Forelimb muscle (tissue), 1 donor: Measurements from ENCODE around the gene ING5. TPM values are rescaled to one million over a fixed set of nuclear protein-coding genes. Genes with fewer than 3 reads are reported as not detected.
"Not testable (repeated sequence)": the region's sequence is repeated elsewhere in the genome, so short reads cannot be mapped to it uniquely, and the experiment has no call there.

Experiments
- DNase-seq: peaks from one replicate; pipeline ENCODE4 v3.0.0-alpha.2; 2013; ENCODE audit warnings: low read depth
- polyA plus RNA-seq: library from polyadenylated mRNA; unstranded; fragments of 120-200 nt; gene quantifications from one replicate; pipeline ENCODE4 v1.2.1, GENCODE V29; 2013; ENCODE audit not compliant: insufficient read length

The ING5 gene
- polyA plus RNA-seq, 1 donor, result 25.0 TPM

DNA sequence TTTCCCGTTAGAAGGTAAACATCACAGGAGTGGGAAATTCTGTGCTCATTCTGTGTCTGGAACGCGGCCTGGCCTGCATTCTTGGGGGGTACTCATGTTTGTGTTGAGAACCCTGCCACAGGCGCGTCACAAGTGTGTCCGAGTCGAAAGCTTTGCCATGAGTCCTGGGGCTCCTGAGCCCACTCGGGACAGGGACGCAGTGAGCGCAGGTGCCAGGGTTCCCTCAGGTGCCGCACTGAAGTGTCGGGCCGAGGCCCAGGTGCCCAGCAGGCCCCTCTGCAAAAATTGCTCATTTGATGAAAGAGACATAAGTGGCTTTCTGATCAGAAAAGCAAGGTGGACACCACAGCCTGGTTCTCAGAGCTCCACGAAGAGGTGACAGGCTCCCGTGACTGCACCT lies 37.3 kb downstream of the ING5 start:
- DNase-seq, result no peak

DNA sequence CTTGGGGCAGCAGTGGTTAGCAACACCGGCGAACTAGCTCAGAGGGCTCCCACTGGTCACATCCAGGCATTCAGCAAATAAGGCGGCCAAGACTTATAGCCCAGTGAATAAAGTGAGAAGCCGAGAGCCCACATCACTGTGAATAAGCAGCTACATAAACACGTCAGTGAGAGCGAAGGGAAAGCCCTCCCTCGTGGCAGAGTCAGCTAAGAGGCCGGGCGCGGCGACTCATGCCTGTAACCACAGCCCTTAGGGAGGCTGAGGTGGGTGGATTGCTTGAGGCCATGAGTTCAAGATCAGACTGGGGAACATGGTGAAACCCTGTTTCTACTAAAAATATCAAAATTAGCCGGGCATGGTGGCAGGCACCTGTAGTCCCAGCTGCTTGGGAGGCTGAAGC lies 37.8 kb downstream of the ING5 start:
- DNase-seq, result no peak

DNA sequence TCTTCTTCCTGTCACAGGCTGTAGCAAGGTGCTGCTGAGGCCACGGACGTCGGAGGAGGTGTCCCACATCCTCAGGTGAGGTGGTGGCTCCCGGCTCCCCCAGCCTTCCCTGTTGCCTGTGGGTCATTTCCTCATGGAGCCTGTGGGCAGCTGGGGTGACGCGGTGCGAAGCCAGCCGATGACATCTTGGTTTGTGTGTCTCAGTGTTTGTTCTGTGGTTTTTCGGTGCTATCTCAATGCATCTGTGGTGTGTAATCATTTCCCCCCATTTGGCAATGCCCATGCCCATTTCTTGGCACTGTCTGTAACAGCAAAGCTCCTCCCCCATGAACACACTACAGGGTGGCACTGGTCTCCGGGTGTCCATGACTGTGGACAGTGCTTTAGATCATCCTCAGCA lies 39.2 kb downstream of the ING5 start:
- DNase-seq, result no peak

DNA sequence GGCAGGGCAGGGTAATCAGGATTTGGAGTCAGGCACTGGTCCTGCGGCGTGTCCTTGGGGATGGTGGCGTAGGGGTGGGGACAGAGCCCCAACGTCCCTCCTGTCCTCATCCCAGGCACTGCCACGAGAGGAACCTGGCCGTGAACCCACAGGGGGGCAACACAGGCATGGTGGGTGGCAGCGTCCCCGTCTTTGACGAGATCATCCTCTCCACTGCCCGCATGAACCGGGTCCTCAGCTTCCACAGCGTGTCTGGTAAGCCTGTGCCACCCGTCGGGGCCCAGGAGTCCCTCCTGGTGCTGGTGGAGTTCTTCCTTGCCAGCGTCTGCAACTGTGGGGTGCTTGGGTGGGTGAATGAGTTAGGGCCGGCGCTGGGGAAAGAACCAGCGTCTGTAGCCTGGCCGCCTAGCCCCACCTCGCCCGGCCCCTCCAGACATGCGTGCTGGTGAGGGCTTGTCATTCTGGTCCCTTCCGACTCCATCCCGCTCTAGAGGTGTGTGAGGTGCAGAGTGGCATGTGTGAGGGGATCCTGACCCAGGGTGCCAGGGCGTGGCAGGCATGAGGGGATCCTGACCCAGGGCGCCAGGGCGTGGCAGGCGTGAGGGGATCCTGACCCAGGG lies 40.6 kb downstream of the ING5 start:
- DNase-seq, result no peak

DNA sequence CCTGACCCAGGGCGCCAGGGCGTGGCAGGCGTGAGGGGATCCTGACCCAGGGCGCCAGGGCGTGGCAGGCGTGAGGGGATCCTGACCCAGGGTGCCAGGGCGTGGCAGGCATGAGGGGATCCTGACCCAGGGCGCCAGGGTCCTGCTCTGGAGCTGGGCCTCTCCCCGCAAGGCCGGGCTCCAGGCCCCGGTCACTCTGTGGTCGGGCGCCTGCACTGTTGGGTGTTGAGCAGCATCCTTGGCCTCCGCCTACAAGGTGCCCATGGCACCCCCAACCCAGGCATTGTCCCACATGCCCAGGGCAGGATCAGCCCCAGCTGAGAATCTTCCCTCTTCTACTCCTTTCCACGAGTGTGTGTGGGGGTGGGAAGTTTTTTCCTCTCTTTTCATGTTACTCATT lies 41.2 kb downstream of the ING5 start:
- DNase-seq, result not testable (repeated sequence)

DNA sequence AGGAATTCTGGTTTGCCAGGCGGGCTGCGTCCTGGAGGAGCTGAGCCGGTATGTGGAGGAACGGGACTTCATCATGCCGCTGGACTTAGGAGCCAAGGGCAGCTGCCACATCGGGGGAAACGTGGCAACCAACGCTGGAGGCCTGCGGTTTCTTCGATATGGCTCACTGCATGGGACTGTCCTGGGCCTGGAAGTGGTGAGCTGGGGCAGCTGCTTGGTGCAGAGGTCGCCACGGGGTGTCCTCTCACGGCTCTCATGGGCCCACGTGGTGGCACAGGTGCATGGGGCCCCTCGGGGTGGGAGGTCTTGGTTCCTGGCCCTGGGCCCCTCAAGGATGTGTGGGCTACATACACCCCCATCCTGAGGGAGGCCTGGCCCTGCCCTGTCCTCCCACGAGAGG lies 41.8 kb downstream of the ING5 start:
- DNase-seq, result no peak

DNA sequence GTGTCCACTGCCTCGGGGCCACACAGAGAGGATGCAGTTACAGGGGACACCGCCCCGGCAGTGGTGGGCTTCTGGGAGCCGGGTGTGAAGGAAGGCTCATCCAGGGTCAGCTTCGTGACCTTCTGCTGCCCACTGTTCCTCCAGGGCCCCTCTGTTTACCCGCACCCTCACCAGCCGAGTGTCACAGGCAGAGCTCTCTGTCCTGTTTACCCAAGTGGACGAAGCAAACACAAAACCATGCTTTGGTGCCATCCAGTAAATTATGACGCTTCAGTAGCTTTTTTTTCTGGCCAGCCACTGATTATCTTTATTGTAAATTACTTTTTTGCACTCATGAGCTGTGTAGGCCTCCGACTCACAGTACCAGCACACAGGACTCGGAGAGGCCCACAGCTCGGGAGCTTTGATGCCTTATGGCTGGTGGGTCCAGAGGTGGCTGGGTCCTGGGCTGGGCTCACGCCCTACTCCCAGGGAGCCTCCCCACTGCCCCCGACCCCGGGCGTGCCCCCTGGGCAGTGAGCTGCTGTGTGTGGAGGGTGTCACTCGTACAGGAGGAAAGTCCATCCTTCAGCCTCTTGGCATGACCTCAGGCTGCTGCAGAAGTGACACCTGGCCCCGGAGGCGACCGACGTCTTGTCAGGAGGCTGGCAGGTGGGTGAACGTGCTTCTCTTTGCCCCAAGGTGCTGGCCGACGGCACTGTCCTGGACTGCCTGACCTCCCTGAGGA lies 42.4 kb downstream of the ING5 start:
- no peak for DNase-seq

DNA sequence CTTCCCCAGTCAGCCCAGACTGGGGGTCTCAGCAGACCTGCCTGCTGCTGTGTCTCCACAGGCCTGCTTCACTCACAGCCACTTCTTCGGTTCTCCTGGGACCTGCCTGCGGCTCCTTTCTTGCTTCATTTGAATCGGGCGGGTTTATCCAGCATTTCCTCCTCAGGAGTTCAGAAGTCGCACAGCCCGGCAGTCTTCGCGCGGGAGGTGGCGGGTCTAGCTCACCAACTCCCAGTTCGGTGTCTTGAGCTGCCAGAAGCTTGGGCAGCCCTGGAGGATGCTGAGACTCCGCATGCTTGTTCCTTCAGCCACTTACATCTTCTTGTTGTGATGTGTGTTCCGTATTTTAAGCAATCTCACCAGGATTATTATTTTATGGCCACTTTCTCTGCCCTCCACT lies 43.4 kb downstream of the ING5 start:
- no peak for DNase-seq

DNA sequence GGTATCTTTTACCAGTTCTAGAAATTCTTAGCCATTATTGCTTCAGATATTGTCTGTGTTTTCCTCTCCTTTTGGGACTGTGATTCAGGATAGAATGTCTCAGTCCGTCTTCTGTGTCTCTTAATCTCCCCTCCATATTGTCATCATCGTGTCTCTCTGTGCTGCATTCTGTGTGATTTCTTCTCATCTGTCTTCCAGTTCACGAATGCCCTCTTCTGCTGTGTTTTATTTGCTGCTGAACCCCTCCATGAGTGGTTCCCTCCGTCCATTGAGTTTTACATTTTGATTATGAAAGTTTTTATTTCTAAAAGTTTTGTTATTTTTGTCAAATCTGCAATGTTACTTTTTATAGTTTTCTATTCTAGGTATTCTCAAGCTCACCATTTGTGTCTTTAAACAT lies 44.2 kb downstream of the ING5 start:
- no peak for DNase-seq

DNA sequence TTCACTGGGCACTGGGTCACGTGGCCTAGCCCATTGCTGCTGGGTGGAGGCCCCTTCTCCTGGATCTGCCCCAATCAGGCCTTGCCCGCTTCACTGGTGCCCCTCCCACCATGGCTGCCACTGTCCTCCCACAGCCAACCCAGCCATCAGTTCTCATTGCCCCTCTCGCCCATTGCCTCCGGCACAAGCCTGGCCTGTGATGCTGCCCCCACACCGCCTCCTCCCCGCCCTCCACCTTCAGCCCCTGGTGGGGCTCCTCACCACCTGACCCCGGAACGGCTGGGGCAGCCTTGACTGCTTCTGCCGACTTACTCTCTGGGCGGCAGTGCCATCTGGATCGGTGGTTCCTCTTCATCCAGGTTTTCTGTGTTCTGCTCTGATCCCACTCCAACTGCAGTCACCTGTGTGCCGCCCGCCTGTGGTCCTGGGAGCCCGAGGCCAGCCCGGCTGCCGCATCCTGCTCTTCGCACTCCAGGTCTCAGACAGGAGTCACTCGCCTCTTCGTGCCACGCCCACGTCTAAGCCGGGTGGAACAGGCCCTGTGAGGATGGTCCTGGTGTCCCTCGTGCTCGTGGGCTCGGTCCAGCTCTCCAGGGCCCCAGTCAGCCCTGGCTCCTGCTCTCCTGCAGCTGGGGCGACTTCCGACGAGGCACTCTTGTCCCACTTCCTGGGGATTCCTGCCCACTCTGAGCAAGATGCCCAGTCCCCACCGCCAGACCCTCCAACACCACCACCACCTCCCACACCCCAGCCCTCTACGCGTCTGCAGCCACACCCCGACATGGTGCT lies 46.8 kb downstream of the ING5 start:
- no peak for DNase-seq

DNA sequence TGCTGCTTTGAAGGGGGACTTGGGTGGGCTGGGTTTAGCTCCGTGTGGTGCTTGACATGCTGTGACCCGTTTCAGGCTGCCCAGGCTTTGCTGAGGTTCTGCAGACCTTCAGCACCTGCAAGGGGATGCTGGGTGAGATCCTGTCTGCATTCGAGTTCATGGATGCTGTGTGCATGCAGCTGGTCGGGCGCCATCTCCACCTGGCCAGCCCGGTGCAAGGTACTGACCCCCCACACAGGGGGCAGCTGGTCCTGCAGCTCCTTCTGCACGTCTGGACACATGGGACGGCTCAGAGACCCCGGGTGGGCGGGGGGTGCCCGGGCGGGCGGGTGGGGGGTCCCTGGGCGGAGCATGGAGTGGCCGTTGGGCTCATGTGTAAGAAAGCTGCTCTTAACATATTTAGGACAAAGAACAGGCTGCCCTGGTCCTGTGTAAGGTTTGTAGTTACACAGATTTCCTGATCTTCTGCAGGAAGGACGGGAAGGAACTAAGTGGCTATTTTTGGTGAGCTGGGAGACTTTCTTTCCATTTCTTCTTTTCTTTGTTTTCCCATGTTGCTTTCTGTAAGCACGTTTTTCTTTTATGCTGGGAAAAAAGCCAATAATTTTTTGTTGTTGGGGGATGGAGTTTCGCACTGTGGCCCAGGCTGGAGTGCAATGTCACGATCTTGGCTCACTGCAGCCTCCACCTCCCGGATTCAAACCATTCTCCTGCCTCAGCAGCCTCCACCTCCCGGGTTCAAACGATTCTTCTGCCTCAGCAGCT lies 48.4 kb downstream of the ING5 start:
- no peak for DNase-seq

DNA sequence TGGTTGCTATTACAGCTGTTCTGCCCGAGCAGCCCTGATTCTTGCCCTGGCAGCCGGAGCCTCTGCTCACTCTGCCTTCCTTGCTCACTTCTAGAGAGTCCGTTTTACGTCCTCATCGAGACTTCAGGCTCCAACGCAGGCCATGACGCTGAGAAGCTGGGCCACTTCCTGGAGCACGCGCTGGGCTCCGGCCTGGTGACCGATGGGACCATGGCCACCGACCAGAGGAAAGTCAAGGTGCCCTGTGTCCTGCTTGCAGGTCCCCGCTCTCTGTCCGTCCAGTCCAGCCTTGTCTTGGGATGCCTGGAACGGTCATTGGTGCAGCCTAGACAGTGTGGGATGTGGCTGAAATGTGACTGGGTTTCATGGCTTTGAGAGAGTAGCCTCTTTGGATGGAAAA lies 49.3 kb downstream of the ING5 start:
- no peak for DNase-seq

DNA sequence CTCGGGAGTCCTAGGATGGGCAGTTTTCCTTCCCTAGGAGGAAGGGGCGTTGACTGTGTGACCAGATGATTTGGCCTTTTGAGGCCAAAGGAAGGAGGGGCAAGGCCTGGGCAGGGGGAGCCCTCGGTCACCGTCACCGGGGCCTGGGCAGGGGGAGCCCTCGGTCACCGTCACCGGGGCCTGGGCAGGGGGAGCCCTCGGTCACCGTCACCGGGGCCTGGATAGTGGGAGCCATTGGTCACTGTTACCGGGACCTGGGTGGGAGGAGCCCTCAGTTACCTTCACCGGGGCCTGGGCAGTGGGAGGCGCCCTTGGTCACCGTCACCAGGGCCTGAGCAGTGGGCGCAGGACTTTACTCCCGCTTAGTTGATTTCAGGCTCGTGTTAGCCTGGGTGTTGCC lies 49.9 kb downstream of the ING5 start:
- no peak for DNase-seq

DNA sequence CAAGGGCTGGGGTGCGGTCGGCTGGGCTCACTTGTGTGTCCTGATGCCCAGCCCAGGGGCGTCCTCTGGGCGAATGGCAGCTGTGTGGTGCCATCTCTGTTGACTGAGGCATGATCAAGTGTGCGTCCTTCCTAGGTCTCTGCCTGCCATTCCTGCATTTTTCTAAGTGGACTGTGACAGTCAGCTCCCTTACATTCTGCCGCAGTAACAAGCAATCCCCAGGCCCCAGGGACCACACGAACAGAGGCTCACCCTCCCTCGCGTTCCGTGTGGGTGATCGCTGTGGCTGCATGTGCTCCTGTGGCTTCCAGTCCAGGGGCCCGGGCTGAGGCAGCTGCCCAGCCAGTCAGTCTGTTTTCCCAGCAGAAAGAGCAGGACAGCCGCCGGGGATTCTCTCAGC lies 50.4 kb downstream of the ING5 start:
- no peak for DNase-seq

DNA sequence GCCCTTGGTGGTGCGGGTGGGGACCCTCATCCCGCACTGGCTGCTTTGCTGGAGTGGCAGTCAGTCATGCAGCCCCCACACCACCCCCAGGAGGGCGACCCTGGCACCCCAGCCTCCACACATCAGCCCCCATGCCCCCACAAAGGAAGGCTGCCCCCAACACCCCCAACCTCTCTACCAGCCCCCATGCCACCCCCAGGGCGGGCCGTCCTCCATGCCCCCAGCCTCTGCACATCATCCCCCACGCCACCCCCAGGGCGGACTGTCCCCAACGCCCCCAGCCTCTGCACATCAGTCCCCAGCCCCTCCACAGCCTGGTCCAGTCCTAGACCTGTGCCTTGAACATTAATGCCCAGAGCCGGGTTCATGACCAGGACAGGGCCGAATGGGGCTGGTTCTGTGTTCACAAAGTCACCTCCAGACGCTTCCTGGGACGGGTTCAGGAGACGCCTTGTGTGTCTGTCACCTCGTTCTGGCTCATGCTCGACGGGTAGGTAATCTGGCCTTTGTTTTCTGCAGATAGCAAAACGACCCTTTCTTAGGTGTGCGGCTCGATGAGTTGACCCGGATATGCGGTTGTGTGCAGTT lies 50.9 kb downstream of the ING5 start:
- no peak for DNase-seq

DNA sequence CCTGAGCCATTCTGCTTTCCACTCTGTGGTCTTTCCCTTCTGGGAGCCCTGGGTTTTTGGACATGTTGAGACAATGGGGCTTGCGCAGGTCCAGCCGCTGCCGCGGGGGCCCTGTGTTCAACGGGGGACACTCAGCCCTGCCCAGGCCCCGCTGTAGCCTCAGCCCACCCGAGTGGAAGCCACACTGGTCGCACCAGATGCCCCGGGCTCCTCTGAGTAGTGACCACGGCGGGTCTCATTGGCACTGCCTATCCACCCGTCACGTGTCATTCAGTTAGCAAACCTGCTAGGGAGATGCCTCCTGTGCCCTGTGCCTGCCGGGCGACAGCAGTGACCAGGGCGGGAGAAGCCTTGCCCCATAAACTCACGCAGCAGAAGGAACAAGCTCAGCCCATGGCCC lies 51.7 kb downstream of the ING5 start:
- DNase-seq, result no peak

DNA sequence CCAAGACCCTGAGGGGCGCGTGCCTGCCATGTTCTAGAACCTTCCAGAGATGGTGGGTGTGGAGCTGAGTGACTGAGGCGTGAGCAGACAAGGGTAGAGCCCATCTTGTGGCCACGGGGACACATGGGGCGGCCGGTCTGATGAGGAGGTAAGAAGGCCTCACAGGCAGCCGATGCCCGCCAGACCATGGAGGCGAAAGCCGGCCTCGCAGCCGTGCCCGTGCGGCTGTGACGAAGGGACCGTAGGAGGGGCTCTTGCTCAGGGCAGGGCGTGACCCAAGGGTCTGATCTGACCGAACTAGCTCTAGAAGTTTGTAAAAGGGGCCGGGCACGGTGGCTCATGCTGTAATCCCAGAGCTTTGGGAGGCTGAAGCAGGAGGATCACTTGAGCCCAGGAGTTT lies 52.2 kb downstream of the ING5 start:
- DNase-seq, result no peak

DNA sequence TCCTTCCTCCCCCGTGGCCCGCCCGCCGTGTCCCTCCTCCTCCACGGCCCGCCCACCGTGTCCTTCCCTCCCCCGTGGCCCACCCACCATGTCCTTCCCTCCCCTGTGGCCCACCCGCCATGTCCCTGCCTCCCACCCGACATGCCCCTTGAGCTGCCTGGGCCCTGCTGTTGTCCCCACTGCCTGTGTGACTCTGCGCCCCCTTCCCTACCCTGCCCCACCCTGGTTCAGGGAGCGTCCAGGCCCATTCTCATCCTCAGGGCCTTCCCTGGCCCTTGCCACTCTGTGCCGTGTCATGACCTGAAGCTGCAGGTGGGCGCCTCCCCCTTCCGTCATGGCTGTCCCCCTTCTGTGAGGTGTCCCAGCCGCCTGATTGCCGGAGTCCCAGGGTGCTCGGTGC lies 53.3 kb downstream of the ING5 start:
- no peak for DNase-seq

DNA sequence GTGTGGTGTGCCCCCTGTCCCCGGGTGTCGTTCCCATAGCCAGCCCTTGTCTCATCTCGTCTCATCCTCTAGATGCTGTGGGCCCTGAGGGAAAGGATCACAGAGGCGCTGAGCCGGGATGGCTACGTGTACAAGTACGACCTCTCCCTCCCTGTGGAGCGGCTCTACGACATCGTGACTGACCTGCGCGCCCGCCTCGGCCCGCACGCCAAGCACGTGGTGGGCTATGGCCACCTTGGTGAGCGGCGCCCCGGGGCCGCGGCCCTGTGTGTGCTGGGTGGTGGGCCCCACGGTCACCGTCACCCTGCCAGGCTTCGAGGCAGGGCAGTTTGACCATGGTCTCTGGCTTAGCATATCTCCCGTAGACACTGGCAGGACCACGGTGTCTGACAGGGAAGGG lies 53.9 kb downstream of the ING5 start:
- no peak for DNase-seq

DNA sequence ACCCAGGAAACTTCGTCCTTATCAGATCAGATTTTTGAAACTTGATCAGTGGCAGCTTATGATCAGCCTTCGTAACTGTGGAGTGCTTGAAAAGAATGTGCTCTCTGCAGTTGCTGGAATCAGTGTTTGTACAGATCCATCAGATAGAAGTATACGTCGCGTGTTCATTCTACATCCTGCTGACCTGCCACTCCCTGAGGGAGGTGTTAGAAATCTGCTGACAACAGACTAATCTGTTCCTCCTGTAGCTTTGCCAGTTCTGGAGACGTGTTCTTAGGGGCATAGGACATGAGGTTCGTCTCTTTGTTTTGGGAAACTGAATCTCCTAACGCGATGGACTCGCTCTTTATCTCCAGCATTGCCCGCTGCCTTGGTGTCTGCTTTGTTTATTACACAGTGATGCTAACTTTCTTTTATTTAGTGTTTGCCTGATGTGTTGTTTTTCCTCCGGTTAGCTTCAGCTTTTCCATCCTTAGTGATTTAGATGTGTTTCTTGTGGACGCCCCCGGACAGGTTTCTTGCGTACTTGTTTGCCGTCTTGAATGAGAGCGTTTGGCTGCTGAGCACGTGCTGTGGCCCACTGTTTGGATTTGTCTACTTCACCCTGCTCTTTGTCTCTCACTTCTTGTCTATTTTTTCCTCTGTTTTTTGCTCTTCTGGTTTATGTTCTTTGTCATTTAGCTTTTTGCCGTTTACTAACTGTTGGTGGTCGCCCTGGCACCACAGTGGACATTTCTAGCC lies 57.4 kb downstream of the ING5 start:
- DNase-seq, result no peak

DNA sequence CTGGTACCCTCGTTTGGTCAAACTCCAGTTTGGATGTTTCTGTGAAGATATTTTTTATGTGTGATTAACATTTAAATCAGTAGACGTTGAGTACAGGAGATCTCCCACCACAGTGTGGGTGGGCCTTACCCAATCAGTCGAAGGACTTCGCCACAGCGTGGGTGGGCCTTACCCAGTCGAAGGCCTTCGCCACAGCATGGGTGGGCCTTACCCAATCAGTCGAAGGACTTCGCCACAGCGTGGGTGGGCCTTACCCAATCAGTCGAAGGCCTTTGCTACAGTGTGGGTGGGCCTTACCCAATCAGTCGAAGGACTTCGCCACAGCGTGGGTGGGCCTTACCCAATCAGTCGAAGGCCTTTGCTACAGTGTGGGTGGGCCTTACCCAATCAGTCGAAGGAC lies 58.1 kb downstream of the ING5 start:
- not testable (repeated sequence) for DNase-seq
